ENCODE data around the gene BICD1. TPM values are rescaled to one million over a fixed set of nuclear protein-coding genes. Genes with fewer than 3 reads are reported as not detected.

The BICD1 gene
- total RNA-seq, 1 experiment from 2014 or later = 45.6 TPM

- Mint-ChIP-seq H3K4me3 (ENCODE audit: low read depth, unreplicated experiment) (no peak overlapping the region), H3K9me3 (ENCODE audit: low read depth, unreplicated experiment) (no peaks in the 10 kb centered on the region), H3K36me3 (ENCODE audit: insufficient read depth, unreplicated experiment) (no peaks in the 10 kb centered on the region), H3K27ac (ENCODE audit: unreplicated experiment) (no peak overlapping the region), H3K27me3 (ENCODE audit: unreplicated experiment) (no peaks in the 10 kb centered on the region), H3K4me1 (ENCODE audit: low read depth, unreplicated experiment) (peaks cover 9% of the 10 kb centered on the region)
- TF ChIP-seq, protein P1, sequence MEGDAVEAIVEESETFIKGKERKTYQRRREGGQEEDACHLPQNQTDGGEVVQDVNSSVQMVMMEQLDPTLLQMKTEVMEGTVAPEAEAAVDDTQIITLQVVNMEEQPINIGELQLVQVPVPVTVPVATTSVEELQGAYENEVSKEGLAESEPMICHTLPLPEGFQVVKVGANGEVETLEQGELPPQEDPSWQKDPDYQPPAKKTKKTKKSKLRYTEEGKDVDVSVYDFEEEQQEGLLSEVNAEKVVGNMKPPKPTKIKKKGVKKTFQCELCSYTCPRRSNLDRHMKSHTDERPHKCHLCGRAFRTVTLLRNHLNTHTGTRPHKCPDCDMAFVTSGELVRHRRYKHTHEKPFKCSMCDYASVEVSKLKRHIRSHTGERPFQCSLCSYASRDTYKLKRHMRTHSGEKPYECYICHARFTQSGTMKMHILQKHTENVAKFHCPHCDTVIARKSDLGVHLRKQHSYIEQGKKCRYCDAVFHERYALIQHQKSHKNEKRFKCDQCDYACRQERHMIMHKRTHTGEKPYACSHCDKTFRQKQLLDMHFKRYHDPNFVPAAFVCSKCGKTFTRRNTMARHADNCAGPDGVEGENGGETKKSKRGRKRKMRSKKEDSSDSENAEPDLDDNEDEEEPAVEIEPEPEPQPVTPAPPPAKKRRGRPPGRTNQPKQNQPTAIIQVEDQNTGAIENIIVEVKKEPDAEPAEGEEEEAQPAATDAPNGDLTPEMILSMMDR (IDR thresholded peaks at IDR 0.05; ENCODE audit: unreplicated experiment) = no peak
- no peak for DNase-seq
- intact Hi-C loops (cut with micrococcal nuclease; ENCODE audit: unreplicated experiment) = loop anchor here (10.0 kb wide), 1 partner anchor 887 kb away; no protein-coding TSS in a partner anchor
- no TSS peak for BruUV-seq (replicated peaks)
- CTCF ChIA-PET = interaction anchor here (1.2 kb wide), 1 partner anchor 49 kb away, joined by 6 read pairs; no protein-coding TSS in a partner anchor
These were observed 185.5 kb downstream of the BICD1 start for GRCh38 chr12:32292151-32292550.

GRCh38 chr12:32293808-32294419 lies 187.3 kb downstream of the BICD1 start:
- H3K27ac Mint-ChIP-seq (ENCODE audit: unreplicated experiment) = no peak overlapping the region
- CTCF ChIA-PET = no interaction called here
- H3K4me1 Mint-ChIP-seq (ENCODE audit: low read depth, unreplicated experiment) = peaks cover 9% of the 10 kb centered on the region
- intact Hi-C loops (cut with micrococcal nuclease; ENCODE audit: unreplicated experiment) = loop anchor here (10.0 kb wide), 1 partner anchor 889 kb away; no protein-coding TSS in a partner anchor
- TF ChIP-seq, protein P1 (IDR thresholded peaks at IDR 0.05; ENCODE audit: unreplicated experiment) = no peak
- H3K36me3 Mint-ChIP-seq (ENCODE audit: insufficient read depth, unreplicated experiment) = no peaks in the 10 kb centered on the region
- no peak for DNase-seq
- no peak overlapping the region for H3K4me3 Mint-ChIP-seq (ENCODE audit: low read depth, unreplicated experiment)
- no TSS peak for BruUV-seq (replicated peaks)
- no peaks in the 10 kb centered on the region for H3K9me3 Mint-ChIP-seq (ENCODE audit: low read depth, unreplicated experiment)
- H3K27me3 Mint-ChIP-seq (ENCODE audit: unreplicated experiment) = no peaks in the 10 kb centered on the region

DNA sequence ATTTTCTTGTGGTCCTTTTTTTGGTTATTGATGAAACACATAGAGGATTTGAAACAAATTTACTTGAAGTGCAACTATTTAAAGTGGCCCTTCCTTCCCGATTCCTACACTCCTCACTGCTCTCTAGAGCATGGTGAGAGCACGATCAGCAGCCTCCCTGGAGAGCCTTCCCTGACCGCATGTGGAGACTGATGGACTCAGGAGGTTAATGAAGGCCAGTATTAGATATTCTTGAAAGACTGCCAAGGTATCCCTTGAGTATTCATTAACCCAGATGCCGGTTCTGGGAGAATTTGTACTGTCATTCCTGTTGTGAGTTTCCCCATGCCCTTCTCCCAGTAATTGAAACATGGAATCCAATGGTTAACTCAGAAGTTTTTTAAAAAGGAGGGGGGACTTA lies 189.9 kb downstream of the BICD1 start:
- TF ChIP-seq, protein P1 (IDR thresholded peaks at IDR 0.05; ENCODE audit: unreplicated experiment) = no peak
- Mint-ChIP-seq H3K9me3 (ENCODE audit: low read depth, unreplicated experiment) (no peaks in the 10 kb centered on the region), H3K27ac (ENCODE audit: unreplicated experiment) (no peak overlapping the region), H3K4me1 (ENCODE audit: low read depth, unreplicated experiment) (no peaks in the 10 kb centered on the region), H3K36me3 (ENCODE audit: insufficient read depth, unreplicated experiment) (no peaks in the 10 kb centered on the region), H3K27me3 (ENCODE audit: unreplicated experiment) (no peaks in the 10 kb centered on the region), H3K4me3 (ENCODE audit: low read depth, unreplicated experiment) (no peak overlapping the region)
- peak; percentile 17 for DNase-seq
- intact Hi-C loops (cut with micrococcal nuclease; ENCODE audit: unreplicated experiment) = loop anchor here (10.0 kb wide), 1 partner anchor 892 kb away; no protein-coding TSS in a partner anchor
- BruUV-seq (replicated peaks) = no TSS peak
- CTCF ChIA-PET = interaction anchor here (0.7 kb wide), 1 partner anchor 624 kb away, joined by 5 read pairs; no protein-coding TSS in a partner anchor

DNA sequence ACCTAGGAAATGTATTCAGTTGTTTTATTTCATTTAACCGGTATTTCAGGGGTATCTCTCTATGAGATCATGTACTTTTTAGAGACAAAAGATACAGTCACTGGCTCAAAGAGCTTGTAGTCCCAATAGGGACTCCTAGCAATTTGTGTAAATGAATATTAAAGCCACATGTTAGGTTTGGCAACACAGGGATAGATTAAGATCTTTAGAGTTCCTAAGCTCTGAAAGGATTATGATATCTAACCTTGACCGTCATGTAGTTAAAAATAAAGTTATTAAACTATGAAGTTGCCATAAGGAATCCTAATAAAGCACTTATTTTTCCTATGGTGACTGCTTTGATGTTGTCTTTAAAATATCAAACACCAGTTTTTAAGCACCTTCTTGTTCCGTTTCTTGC lies 192.3 kb downstream of the BICD1 start:
- Mint-ChIP-seq H3K27me3 (ENCODE audit: unreplicated experiment) (no peaks in the 10 kb centered on the region), H3K4me3 (ENCODE audit: low read depth, unreplicated experiment) (no peak overlapping the region), H3K36me3 (ENCODE audit: insufficient read depth, unreplicated experiment) (no peaks in the 10 kb centered on the region), H3K27ac (ENCODE audit: unreplicated experiment) (no peak overlapping the region), H3K9me3 (ENCODE audit: low read depth, unreplicated experiment) (no peaks in the 10 kb centered on the region), H3K4me1 (ENCODE audit: low read depth, unreplicated experiment) (no peaks in the 10 kb centered on the region)
- TF ChIP-seq, protein P1 (IDR thresholded peaks at IDR 0.05; ENCODE audit: unreplicated experiment) = no peak
- intact Hi-C loops (cut with micrococcal nuclease; ENCODE audit: unreplicated experiment) = loop anchor here (10.0 kb wide), 1 partner anchor 894 kb away; no protein-coding TSS in a partner anchor
- DNase-seq = no peak
- BruUV-seq (replicated peaks) = no TSS peak
- CTCF ChIA-PET = no interaction called here
